IPS-18a (cell line): ENCODE measurements around the gene DNAAF1.
"Not testable (repeated sequence)": the region's sequence is repeated elsewhere in the genome, so short reads cannot be mapped to it uniquely, and the experiment has no call there.

Experiments
- H3K27ac ChIP-seq: one replicate; pipeline ENCODE4 v1.5.1; 2013; ENCODE audit warnings: low read length
- H3K27me3 ChIP-seq: one replicate; pipeline ENCODE4 v1.6.1; 2013; ENCODE audit warnings: mild to moderate bottlenecking, low read length; ENCODE audit not compliant: control insufficient read depth, insufficient read depth
- H3K36me3 ChIP-seq: one replicate; pipeline ENCODE4 v1.6.1; 2013; ENCODE audit warnings: low read depth, low read length; ENCODE audit not compliant: control insufficient read depth
- H3K4me1 ChIP-seq: one replicate; pipeline ENCODE4 v1.6.1; 2013; ENCODE audit warnings: low read depth, low read length; ENCODE audit not compliant: control insufficient read depth
- H3K4me3 ChIP-seq: one replicate; pipeline ENCODE4 v1.5.1; 2013; ENCODE audit warnings: low read length
- H3K9ac ChIP-seq: one replicate; pipeline ENCODE4 v1.6.1; 2013; ENCODE audit warnings: mild to moderate bottlenecking, low read length, moderate library complexity
- H3K9me3 ChIP-seq: one replicate; pipeline ENCODE4 v1.6.1; 2013; ENCODE audit warnings: low read depth, low read length; ENCODE audit not compliant: control insufficient read depth

DNAAF1 gene

DNA sequence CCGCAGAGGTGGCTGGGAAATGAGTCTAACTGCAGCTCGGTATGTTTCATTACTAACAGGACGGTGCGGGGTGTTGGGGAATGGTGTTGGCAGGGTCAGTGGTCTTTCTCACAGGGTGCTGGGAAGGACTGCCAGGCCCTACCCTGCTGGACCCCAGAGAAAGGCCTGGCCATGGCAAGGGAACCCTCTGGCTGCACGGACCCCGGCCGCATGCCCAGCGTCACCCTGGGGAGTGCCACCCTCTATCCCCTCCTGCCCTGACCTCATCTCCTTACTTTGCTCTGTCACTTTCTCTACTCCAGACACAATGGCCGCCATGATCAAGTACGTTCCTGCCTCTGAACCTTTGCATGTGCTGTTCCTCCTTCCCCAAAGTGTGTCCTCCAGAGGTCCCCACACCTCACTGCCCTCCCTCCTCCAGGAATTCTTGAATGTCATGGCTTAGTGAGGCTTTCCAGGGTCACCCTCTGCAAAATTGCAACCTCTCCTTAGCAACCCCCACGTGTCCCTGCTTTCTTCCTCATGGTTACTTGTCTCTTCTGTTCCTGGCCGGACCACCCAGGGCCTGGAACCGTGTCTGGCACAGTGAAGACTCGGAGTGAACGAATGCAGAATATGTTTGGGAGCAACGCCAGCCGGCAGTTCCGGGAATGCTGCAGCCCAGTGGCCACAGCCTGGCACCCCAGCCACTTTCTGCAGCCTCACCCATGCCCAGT, 61.0 kb downstream of the DNAAF1 start:
- Histone ChIP-seq H3K9ac (no peak overlapping the region), H3K27me3 (no peaks in the 10 kb centered on the region), H3K4me3 (no peak overlapping the region), H3K27ac (no peak overlapping the region), H3K4me1 (no peaks in the 10 kb centered on the region), H3K36me3 (no peaks in the 10 kb centered on the region), H3K9me3 (no peaks in the 10 kb centered on the region)

DNA sequence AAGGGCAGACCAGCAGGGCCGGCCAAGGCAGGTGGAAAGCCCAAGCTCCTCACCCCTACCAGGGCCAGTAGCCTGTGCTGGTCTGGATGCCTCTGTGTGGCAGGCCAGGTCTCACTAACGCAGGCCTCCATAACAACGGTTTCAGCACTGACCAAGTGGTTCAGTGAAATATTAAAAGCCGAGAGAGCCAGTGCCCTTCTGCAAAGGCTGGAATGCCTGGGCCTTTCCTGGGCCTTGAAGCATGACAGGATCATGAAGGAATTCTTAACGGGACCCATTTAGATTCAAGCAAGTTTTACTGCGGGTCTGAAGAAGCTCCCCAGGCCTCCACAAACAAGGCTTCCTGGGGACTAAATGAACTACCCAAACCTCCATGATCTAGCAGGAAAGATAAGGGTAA, 62.1 kb downstream of the DNAAF1 start:
- no peak overlapping the region for H3K9ac ChIP-seq
- H3K4me3 ChIP-seq, result no peak overlapping the region
- no peaks in the 10 kb centered on the region for H3K9me3 ChIP-seq
- no peaks in the 10 kb centered on the region for H3K36me3 ChIP-seq
- no peaks in the 10 kb centered on the region for H3K27me3 ChIP-seq
- no peaks in the 10 kb centered on the region for H3K4me1 ChIP-seq
- no peak overlapping the region for H3K27ac ChIP-seq

DNA sequence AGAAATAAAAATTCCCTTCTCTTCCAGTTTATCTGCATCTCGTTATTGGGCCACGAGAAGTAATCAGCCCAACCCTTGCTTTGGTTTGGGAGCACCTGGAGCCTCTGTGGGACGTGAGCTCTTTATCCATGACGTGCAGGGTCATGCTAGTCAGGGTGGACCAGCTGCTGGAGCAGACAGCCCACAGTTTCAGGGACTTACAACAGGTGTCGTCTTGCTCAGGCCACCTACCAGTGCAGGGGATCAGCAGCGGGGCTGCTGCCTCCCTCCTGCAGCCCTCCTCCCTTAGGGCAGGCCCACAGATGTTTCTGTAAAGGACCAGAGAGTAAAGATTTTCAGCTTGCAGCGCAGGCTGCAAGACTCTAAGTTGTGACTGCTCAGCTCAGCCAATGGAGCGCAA, 62.8 kb downstream of the DNAAF1 start:
- no peaks in the 10 kb centered on the region for H3K36me3 ChIP-seq
- H3K4me3 ChIP-seq, result no peak overlapping the region
- H3K27ac ChIP-seq, result no peak overlapping the region
- no peaks in the 10 kb centered on the region for H3K27me3 ChIP-seq
- no peak overlapping the region for H3K9ac ChIP-seq
- no peaks in the 10 kb centered on the region for H3K4me1 ChIP-seq
- no peaks in the 10 kb centered on the region for H3K9me3 ChIP-seq

DNA sequence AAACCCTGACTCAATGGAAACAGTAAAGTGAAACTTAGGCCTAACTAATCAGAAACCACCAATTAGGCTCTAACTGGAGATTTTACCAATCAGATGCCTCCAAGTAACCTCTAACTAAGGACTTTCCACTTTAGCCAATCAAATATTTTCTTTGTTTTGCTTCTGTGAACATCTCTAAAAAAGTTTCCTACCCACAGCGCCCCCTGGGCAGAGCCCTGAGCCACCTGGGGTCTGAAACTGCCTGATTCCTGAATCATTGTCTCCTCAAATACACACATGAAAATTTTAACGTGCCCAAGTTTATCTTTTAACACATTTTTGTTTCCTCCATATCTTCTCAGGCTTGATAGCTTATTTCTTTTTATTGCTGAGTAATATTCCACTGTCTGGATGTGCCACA, 64.9 kb downstream of the DNAAF1 start:
- no peaks in the 10 kb centered on the region for H3K4me1 ChIP-seq
- no peaks in the 10 kb centered on the region for H3K9me3 ChIP-seq
- no peak overlapping the region for H3K27ac ChIP-seq
- H3K36me3 ChIP-seq, result no peaks in the 10 kb centered on the region
- H3K27me3 ChIP-seq, result no peaks in the 10 kb centered on the region
- H3K9ac ChIP-seq, result no peak overlapping the region
- no peak overlapping the region for H3K4me3 ChIP-seq

DNA sequence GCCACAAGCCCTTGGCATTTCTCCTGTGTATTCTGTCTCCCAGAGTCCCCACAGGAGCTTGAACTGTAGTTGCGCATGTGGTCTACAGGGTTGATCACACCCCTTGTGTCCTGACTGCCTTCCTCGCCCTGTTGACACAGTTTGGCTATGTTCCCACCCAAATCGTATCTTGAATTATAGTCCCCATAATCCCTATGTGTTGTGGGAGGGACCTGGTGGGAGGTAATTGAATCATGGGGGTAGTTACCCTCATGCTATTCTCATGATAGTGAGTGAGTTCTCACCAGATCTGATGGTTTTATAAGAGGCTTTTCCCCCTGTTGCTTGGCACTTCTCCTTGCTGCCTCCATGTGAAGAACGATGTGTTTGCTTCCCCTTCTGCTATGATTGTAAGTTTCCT, 67.0 kb downstream of the DNAAF1 start:
- H3K9me3 ChIP-seq, result no peaks in the 10 kb centered on the region

DNA sequence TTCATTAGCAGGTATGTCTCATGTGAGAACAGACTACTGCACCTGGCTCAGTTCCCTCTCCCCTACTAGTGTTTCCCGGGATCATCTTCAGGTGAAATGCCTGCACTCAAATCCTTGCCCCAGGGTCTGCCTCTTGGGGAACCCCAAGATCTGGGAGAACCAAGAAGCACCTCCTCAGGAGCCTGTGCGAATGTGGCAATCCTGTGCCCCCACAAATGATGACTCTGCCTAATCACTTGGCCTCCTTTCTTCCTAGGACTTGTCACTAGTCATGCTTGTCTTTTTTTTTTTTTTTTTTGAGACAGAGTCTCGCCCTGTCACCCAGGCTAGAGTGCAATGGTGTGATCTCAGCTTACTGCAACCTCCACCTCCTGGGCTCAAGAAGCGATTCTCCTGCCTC, 67.5 kb downstream of the DNAAF1 start:
- Histone ChIP-seq H3K4me3 (no peak overlapping the region), H3K9me3 (no peaks in the 10 kb centered on the region), H3K27me3 (no peaks in the 10 kb centered on the region), H3K4me1 (no peaks in the 10 kb centered on the region), H3K27ac (no peak overlapping the region), H3K9ac (no peak overlapping the region), H3K36me3 (no peaks in the 10 kb centered on the region)

More for the DNA sequence above, 67.0 kb downstream of the DNAAF1 start:
- no peaks in the 10 kb centered on the region for H3K27me3 ChIP-seq
- no peak overlapping the region for H3K9ac ChIP-seq
- no peaks in the 10 kb centered on the region for H3K4me1 ChIP-seq
- no peaks in the 10 kb centered on the region for H3K36me3 ChIP-seq
- no peak overlapping the region for H3K4me3 ChIP-seq
- no peak overlapping the region for H3K27ac ChIP-seq

DNA sequence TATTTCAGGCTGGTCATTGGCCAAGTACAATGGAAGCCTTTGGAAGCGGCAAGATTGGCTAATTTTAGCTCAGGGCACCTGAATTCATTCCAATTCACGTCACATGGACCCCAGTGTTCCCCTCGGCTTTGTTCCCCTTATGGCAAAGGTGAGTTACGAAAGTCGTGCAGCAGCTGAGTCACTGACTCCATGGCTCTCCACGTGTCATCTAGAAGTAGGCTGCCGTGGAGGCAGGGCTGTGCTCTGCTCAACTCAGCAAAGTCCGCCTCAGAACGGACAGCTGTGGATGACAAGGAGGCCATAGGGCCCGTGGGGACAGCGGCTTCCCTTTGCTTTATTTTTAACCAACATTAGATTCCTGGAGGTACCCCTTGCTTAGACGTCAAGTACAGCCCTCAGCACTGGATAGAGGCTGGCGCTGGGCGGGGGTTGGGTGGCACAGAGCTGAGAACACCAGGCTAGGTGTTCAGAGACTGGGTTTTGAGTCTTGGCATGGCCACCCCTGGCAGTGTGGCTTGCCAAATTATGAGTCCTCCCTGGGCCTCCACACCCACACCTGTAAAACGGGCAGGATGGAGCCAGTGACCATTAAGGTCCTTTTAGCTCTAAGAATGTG, 69.5 kb downstream of the DNAAF1 start:
- H3K4me3 ChIP-seq, result no peak overlapping the region
- peaks cover 4% of the 10 kb centered on the region for H3K4me1 ChIP-seq
- H3K36me3 ChIP-seq, result no peaks in the 10 kb centered on the region
- no peaks in the 10 kb centered on the region for H3K27me3 ChIP-seq
- no peak overlapping the region for H3K9ac ChIP-seq
- H3K9me3 ChIP-seq, result no peaks in the 10 kb centered on the region
- no peak overlapping the region for H3K27ac ChIP-seq

DNA sequence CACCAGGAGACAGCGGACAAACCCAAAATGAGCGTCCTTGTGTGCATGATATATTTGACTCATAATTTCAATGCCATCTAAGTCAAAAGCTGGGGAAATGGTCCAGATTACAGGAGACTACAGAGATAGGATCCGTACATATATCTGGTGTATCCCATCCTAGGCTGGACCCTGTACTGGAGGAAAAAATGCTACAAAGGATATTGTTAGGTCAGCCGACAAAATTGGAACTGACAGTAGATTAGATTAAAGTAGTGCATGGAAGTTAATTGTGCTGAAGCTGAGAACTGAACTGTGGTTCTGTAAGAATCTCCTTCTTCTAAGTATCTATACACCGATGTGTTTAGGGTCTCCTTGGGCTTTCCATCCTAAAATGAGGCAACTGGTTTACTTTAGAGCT, 70.4 kb downstream of the DNAAF1 start:
- no peak overlapping the region for H3K27ac ChIP-seq

DNA sequence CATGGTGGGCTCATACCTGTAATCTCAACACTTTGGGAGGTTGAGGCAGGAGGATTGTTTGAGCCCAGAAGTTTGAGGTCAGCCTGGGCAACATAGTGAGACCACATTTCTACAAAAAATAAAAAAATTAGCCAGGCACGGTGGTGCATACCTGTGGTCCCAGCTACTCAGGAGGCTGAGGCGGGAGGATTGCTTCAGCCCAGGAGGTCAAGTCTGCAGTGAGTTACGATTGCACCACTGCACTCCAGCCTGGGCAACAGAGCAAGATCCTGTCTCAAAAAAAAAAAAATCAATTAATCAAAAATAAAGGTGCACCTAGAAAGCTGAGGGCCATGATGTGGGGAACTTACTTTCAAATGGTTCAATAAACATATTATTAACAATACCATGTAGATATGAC, 71.0 kb downstream of the DNAAF1 start:
- H3K4me1 ChIP-seq, H3K36me3 ChIP-seq: not testable (repeated sequence)

More for the DNA sequence above, 70.4 kb downstream of the DNAAF1 start:
- H3K36me3 ChIP-seq, result no peaks in the 10 kb centered on the region
- H3K4me1 ChIP-seq, result peaks cover 4% of the 10 kb centered on the region
- no peak overlapping the region for H3K4me3 ChIP-seq
- H3K9ac ChIP-seq, result no peak overlapping the region
- no peaks in the 10 kb centered on the region for H3K27me3 ChIP-seq
- H3K9me3 ChIP-seq, result no peaks in the 10 kb centered on the region

DNA sequence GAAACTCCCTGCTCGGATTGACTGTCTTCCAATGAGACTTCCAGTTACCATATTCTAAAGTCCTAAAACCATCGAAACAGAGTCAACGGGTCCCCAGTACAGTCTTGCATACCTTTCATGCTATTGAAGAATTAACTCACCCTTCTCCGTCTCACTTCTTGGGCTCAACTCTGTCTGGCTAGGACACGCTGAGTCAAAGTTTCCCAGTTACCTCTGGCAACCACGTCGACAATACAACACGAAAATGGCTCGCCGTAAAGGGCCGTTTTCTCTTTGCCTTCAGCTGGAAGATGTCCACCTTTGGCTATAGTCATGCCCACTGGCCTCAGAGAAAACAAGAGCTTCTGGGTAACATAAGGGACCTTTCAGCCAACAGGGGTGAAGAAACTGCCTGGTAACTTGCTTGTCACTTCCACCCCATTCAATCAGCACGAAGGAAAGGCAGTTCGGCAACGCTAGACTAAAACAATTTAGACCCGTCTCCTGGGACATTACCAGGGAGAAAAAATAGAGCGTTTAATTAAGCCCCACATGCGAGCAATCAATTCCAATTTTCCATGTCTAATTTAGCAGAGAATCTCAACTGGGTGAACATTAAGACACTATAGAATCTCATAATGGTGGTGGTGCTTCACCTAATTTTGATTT, 73.2 kb downstream of the DNAAF1 start:
- Histone ChIP-seq H3K9me3 (no peaks in the 10 kb centered on the region), H3K27me3 (no peaks in the 10 kb centered on the region)

More for the DNA sequence above, 71.0 kb downstream of the DNAAF1 start:
- not testable (repeated sequence) for H3K4me3 ChIP-seq, H3K9me3 ChIP-seq, H3K9ac ChIP-seq, H3K27ac ChIP-seq, H3K27me3 ChIP-seq

DNA sequence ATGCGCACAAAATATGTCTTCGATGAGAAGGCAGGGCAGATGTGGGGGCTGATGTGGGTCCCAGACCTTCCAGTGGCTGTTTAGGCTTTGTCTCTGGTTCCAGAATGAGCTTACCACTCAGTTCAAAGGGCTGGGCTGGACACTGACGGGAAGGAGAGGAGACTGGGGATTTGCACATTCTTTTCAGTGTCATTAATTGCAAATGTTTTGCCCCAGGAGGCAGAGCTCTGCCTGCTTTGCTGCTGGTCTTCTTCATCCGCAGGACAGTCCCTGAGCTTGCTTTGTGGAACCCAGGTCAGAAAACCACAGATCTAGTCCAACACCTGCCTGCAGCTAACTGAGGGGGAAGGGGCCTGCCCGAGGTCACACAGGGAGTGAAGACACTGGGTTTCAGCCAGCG, 73.8 kb downstream of the DNAAF1 start:
- H3K9me3 ChIP-seq, result no peaks in the 10 kb centered on the region
- no peak overlapping the region for H3K4me3 ChIP-seq
- no peak overlapping the region for H3K9ac ChIP-seq
- H3K36me3 ChIP-seq, result no peaks in the 10 kb centered on the region
- peaks cover 4% of the 10 kb centered on the region for H3K4me1 ChIP-seq
- H3K27ac ChIP-seq, result no peak overlapping the region
- no peaks in the 10 kb centered on the region for H3K27me3 ChIP-seq

More for the DNA sequence above, 73.2 kb downstream of the DNAAF1 start:
- Histone ChIP-seq H3K4me3 (no peak overlapping the region), H3K9ac (no peak overlapping the region), H3K27ac (no peak overlapping the region), H3K36me3 (no peaks in the 10 kb centered on the region), H3K4me1 (peaks cover 4% of the 10 kb centered on the region)

DNA sequence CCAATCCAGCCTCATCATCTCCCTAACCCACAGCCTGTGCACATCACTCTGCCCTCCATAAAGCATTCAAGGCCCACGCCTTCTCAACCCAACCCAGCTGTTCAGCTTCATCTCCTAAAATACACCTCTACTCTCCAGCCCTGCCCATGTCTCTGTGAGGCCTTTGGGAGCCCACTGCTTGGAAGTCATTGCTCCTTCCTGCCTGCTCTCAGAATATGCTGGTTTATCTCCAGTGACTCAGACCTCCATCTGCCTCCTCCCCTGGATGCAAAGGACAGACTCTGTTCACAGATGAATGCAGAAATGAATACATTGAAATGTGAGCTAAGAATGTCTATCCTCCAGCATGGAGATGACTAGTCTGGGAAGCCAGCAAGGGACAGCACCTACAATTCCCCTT, 75.7 kb downstream of the DNAAF1 start:
- no peaks in the 10 kb centered on the region for H3K9me3 ChIP-seq
- peaks cover 4% of the 10 kb centered on the region for H3K4me1 ChIP-seq
- H3K27ac ChIP-seq, result no peak overlapping the region
- no peak overlapping the region for H3K9ac ChIP-seq
- H3K36me3 ChIP-seq, result no peaks in the 10 kb centered on the region
- no peaks in the 10 kb centered on the region for H3K27me3 ChIP-seq
- H3K4me3 ChIP-seq, result no peak overlapping the region
